ENCODE data around the gene SENP1. TPM values are rescaled to one million over a fixed set of nuclear protein-coding genes. Genes with fewer than 3 reads are reported as not detected.

Gene SENP1
- total and polyA plus RNA-seq, 2 donors (not counting 3 experiments of a cell fraction or from before 2014, with no cell fraction given): 9.9 to 20.5 TPM

DNA sequence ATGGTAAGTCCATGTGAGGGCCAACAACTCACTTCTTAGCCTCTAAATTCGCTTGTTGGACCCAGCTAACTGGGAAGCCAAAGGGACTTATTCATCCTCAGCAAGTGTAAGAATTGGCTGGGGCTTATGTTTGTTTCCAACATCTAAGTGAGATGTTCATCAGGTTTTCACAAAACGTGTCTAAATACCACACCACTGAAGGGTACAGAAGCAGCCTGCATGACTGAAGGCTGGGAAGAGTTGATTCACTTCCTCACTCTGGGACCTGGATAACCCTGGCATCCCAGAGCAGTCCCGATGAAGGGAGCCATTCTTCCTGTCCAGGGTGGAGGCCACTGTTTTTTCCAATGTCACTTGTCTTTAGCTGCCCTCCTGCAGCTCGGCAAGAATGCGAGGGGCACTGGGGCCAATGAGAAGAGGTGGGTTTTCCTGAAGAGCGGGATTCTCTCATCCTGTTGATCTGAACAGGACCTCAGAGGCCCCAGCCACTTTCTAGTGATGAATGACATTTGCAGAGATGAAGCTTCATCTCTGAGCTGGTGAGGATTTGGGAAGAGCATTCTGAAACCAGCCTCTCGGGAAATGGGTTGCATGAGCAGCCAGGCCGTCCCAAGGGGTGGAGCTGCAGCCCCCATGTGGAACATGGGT, 89.4 kb downstream of the SENP1 start:
- H3K4me1 ChIP-seq (ENCODE audit: control insufficient read depth, extremely low read depth, insufficient read depth, low read length): no peaks in the 10 kb centered on the region
- POLR2A ChIA-PET: no interaction called here
- DNase-seq (ENCODE audit: low read depth, low spot score) (peak; percentile 4), FAIRE-seq (no peak)
- peaks cover 24 to 34% of the 10 kb centered on the region in 2 experiments for H3K27me3 ChIP-seq (ENCODE audit: control insufficient read depth in 2 of 2, insufficient read depth in 2 of 2, low read length in 2 of 2)
- no peak overlapping the region for H3K27ac ChIP-seq (ENCODE audit: insufficient read depth, low read depth, low read length)
- dilution Hi-C loops (cut with MboI; ENCODE audit: extremely low pct_ligation_motif_present, low sequenced_read_pairs) (no loop called here), intact Hi-C loops (cut with micrococcal nuclease) (no loop called here)
- no peaks in the 10 kb centered on the region for H3K9me1 ChIP-seq (replicated peaks; ENCODE audit: control insufficient read depth, extremely low read depth, insufficient read depth, low read length)
- no peaks in the 10 kb centered on the region for H3K79me2 ChIP-seq (ENCODE audit: control insufficient read depth, insufficient read depth, low read length)
- H4K20me1 ChIP-seq (replicated peaks; ENCODE audit: control insufficient read depth, extremely low read depth, insufficient read depth, low read length): no peaks in the 10 kb centered on the region
- no peaks in the 10 kb centered on the region for H3K9me3 ChIP-seq (replicated peaks; ENCODE audit: control insufficient read depth, insufficient read depth, low read length)
- no peak overlapping the region for H2AFZ ChIP-seq (ENCODE audit: low read depth, low read length)
- no peak overlapping the region for H3K9ac ChIP-seq (replicated peaks; ENCODE audit: extremely low read depth, insufficient read depth, low read length)
- no peaks in the 10 kb centered on the region for H3K36me3 ChIP-seq (ENCODE audit: control insufficient read depth in 2 of 2, extremely low read depth in 1 of 2, insufficient read depth in 2 of 2, low read length in 2 of 2)
- CTCF ChIA-PET: interaction anchor here (2.0 kb wide), 1 partner anchor 74 kb away, joined by 4 read pairs; no protein-coding TSS in a partner anchor
- no peak overlapping the region for H3K4me2 ChIP-seq (ENCODE audit: insufficient read depth, low read length)
- TF ChIP-seq POLR2AphosphoS5 (IDR thresholded peaks at IDR 0.05; ENCODE audit: insufficient read depth, low read depth, low read length) (no peak), MAX (IDR thresholded peaks at IDR 0.05; ENCODE audit: insufficient read depth, insufficient read length) (no peak), GATA2 (IDR thresholded peaks at IDR 0.05; ENCODE audit: insufficient read depth, insufficient read length, low read depth, low read length) (no peak), JUN (IDR thresholded peaks at IDR 0.05; ENCODE audit: borderline replicate concordance, insufficient read depth, insufficient read length, low read depth) (no peak), MYC (IDR thresholded peaks at IDR 0.05; ENCODE audit: low read depth, low read length) (no peak), CTCF (IDR thresholded peaks at IDR 0.05; ENCODE audit: extremely low read depth in 1 of 2, insufficient read depth in 1 of 2, low read depth in 1 of 2, low read length in 2 of 2) (no peak), POLR2A (IDR thresholded peaks at IDR 0.05; ENCODE audit: low read depth, low read length) (no peak), EZH2 (IDR thresholded peaks at IDR 0.05; ENCODE audit: borderline replicate concordance, low read depth, low read length, severe bottlenecking) (no peak)
- BruUV-seq (replicated peaks): no TSS peak
- H3K4me3 ChIP-seq (replicated peaks in 1 of 3; ENCODE audit: insufficient read depth in 1 of 3, low read depth in 1 of 3, low read length in 3 of 3): no peak overlapping the region
